PC-3 (cell line): ENCODE data around the gene PRRT4. TPM values are rescaled to one million over a fixed set of nuclear protein-coding genes. Genes with fewer than 3 reads are reported as not detected.

Experiments used
- ATAC-seq: fragments of 200-7000 bp; cut with Tn5 transposase; 2 replicates; pipeline ENCODE4 v1.9.1; 2020; ENCODE audit warnings: mild to moderate bottlenecking, moderate library complexity
- BruUV-seq: library from RNA; stranded (reverse); fragments of 400-500 nt; replicated peaks from 2 replicates; lab custom pipeline; 2021; lab: Mats Ljungman, UMichigan
- CTCF ChIA-PET: fragments of 300-600 bp; sonication (Branson Sonifier 250); formaldehyde crosslinking; loops from one replicate; lab custom pipeline; 2022; ENCODE audit warnings: antibody characterized with exemption; lab: Charles Lee
- POLR2A ChIA-PET: fragments of 300-600 bp; sonication (Branson Sonifier 250); formaldehyde crosslinking; loops from one replicate; lab custom pipeline; 2022; ENCODE audit warnings: antibody characterized with exemption; ENCODE audit not compliant: unreplicated experiment; lab: Charles Lee
- DNase-seq: peaks from one replicate; pipeline ENCODE4 v3.0.0-alpha.2; 2015
- H2AFZ ChIP-seq: fragments of 300-600 bp; sonication (generic); 2 replicates; pipeline ENCODE4 v1.6.0; 2016; ENCODE audit warnings: antibody characterized with exemption, low read length
- H3F3A ChIP-seq: fragments of 300-600 bp; sonication (generic); one replicate; pipeline ENCODE4 v1.6.0; 2017; ENCODE audit warnings: antibody characterized with exemption, low read length, control low read depth, mild to moderate bottlenecking; ENCODE audit not compliant: unreplicated experiment
- H3K27ac ChIP-seq: fragments of 300-600 bp; sonication (generic); 2 replicates; pipeline ENCODE4 v1.5.1; 2016; ENCODE audit warnings: mild to moderate bottlenecking, low read length
- H3K27me3 ChIP-seq: fragments of 300-600 bp; sonication (generic); 2 replicates; pipeline ENCODE4 v1.6.1; 2016; ENCODE audit warnings: low read length, mixed read lengths
- H3K36me3 ChIP-seq: fragments of 300-600 bp; sonication (generic); 2 replicates; pipeline ENCODE4 v1.6.1; 2016; ENCODE audit warnings: low read depth, mixed run types, low read length, mixed read lengths
- H3K4me1 ChIP-seq: fragments of 300-600 bp; sonication (generic); 2 replicates; pipeline ENCODE4 v1.5.1; 2016; ENCODE audit warnings: low read length; ENCODE audit not compliant: insufficient read depth
- H3K4me2 ChIP-seq: fragments of 300-600 bp; sonication (generic); 2 replicates; pipeline ENCODE4 v1.6.0; 2016; ENCODE audit warnings: low read length
- H3K4me3 ChIP-seq: fragments of 300-600 bp; sonication (generic); 2 replicates; pipeline ENCODE4 v1.5.1; 2016; ENCODE audit warnings: mild to moderate bottlenecking, low read length, mixed read lengths
- H3K79me2 ChIP-seq: fragments of 300-600 bp; sonication (generic); 2 replicates; pipeline ENCODE4 v1.6.1; 2017; ENCODE audit warnings: low read length, mixed read lengths
- H3K9ac ChIP-seq: fragments of 300-600 bp; sonication (generic); 2 replicates; pipeline ENCODE4 v1.6.0; 2016; ENCODE audit warnings: mild to moderate bottlenecking, low read length
- H3K9me2 ChIP-seq: fragments of 300-600 bp; sonication (generic); replicated peaks from 2 replicates; pipeline ENCODE4 v1.6.1; 2016; ENCODE audit warnings: mixed run types, low read length, mixed read lengths
- H3K9me3 ChIP-seq: fragments of 300-600 bp; sonication (generic); 2 replicates; pipeline ENCODE4 v1.6.1; 2016; ENCODE audit warnings: low read length, mixed read lengths
- H4K20me1 ChIP-seq: fragments of 300-600 bp; sonication (generic); 2 replicates; pipeline ENCODE4 v1.6.1; 2016; ENCODE audit warnings: low read length, mixed read lengths
- CTCF ChIP-seq: fragments of 300-600 bp; sonication (generic); conservative IDR thresholded peaks from 2 replicates; pipeline ENCODE4 v1.5.1; 2017; ENCODE audit warnings: antibody characterized with exemption, low read depth, mild to moderate bottlenecking, low read length
- EZH2 ChIP-seq: fragments of 300-600 bp; sonication (generic); IDR thresholded peaks from one replicate; pipeline ENCODE4 v1.6.1; 2017; ENCODE audit warnings: antibody characterized with exemption, mild to moderate bottlenecking, low read length; ENCODE audit not compliant: unreplicated experiment
- EZH2phosphoT487 ChIP-seq: fragments of 300-600 bp; sonication (generic); IDR thresholded peaks from 2 replicates; pipeline ENCODE4 v1.6.1; 2018; ENCODE audit warnings: mild to moderate bottlenecking, antibody characterized with exemption, low read length, borderline replicate concordance
- intact Hi-C: fragments of 100-400 bp; cut with micrococcal nuclease; formaldehyde crosslinking; loops from 2 replicates; pipeline ENCODE4 v1.9.0; 2023
- total RNA-seq: library from RNA; depleted of rRNA; stranded (reverse); fragments of >200 nt; gene quantifications from 2 replicates; pipeline ENCODE4 v1.2.3, GENCODE V29; 2014

The PRRT4 gene
- total RNA-seq, 1 experiment from 2014 or later = 0.36 TPM

- Histone ChIP-seq H3K36me3 (no peaks in the 10 kb centered on the region), H3K4me3 (no peak overlapping the region), H3K9ac (no peak overlapping the region), H3K27me3 (peaks cover 11% of the 10 kb centered on the region; the same call in 1 of the 2 replicates), H4K20me1 (no peaks in the 10 kb centered on the region), H3K9me3 (no peaks in the 10 kb centered on the region), H3K79me2 (no peaks in the 10 kb centered on the region), H2AFZ (no peak overlapping the region), H3K4me1 (peaks cover 9% of the 10 kb centered on the region), H3K9me2 (no peaks in the 10 kb centered on the region), H3K4me2 (peak overlapping the region; percentile 89; the same call in 1 of the 2 replicates), H3F3A (no peaks in the 10 kb centered on the region), H3K27ac (no peak overlapping the region)
- CTCF ChIA-PET = no interaction called here
- intact Hi-C loops = no loop called here
- DNase-seq = no peak
- ATAC-seq = no peak
- no TSS peak for BruUV-seq
- POLR2A ChIA-PET = no interaction called here
- TF ChIP-seq CTCF = no peak
- no peak for TF ChIP-seq EZH2phosphoT487
Observed at GRCh38 chr7:128360359-128360678, 1.2 kb downstream of the PRRT4 start.

DNA sequence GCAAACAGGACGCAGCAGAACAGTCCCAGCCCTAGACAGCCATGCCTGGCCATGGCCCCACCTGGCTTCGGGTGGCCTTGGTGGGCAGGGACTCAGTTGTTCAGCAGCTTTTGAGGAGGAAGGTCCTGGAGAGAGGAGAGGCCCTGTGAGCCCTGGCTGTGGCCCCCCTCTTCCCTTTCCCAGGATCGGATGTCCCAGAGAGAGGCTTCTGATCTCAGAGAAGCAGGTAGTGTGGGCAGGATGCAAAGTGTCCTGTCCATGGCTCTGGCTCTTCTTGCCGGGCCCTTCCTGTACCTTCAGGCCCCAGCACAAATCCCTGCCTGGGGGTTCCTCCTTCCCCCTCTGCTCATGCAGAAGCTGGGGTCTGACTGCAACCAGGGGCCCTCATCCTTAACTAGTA, 1.6 kb downstream of the PRRT4 start:
- no TSS peak for BruUV-seq
- CTCF ChIA-PET = interaction anchor here (1.1 kb wide), 1 partner anchor 100 kb away, joined by 4 read pairs; no protein-coding TSS in a partner anchor
- Histone ChIP-seq H3F3A (no peaks in the 10 kb centered on the region), H3K9ac (no peak overlapping the region), H3K4me2 (no peak overlapping the region), H3K27ac (no peak overlapping the region), H3K27me3 (peaks cover 8% of the 10 kb centered on the region; the same call in 1 of the 2 replicates), H3K79me2 (no peaks in the 10 kb centered on the region), H3K9me3 (no peaks in the 10 kb centered on the region), H3K4me1 (peaks cover 9% of the 10 kb centered on the region), H3K4me3 (no peak overlapping the region), H4K20me1 (no peaks in the 10 kb centered on the region), H3K9me2 (no peaks in the 10 kb centered on the region), H3K36me3 (no peaks in the 10 kb centered on the region), H2AFZ (no peak overlapping the region)
- intact Hi-C loops = no loop called here
- POLR2A ChIA-PET = no interaction called here
- no peak for ATAC-seq
- no peak for TF ChIP-seq CTCF
- no peak for TF ChIP-seq EZH2
- TF ChIP-seq EZH2phosphoT487 = no peak
- DNase-seq = no peak

DNA sequence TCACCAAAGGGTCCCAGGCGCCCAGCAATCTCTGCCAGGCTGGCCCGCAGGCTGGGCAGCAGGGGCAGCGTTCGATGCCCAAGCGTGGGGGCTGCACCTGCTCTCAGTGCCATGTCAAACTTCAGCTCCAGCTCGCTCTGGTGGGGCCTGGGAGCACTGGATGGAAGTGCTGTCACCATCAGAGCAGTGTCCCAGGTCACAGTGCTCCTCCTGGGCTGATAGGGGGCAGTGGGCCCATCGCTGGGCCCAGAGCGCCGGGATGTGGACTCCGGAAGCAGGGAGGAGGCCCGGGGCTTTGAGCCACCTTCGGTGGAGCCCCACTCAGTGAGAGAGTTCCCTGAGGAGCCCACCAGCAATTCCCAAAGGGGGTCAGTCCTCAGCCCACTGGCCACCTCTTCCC, 2.2 kb downstream of the PRRT4 start:
- H2AFZ ChIP-seq = no peak overlapping the region
- POLR2A ChIA-PET = no interaction called here
- peaks cover 2% of the 10 kb centered on the region; the same call in 1 of the 2 replicates for H3K27me3 ChIP-seq
- DNase-seq = no peak
- ATAC-seq = no peak
- intact Hi-C loops = no loop called here
- no peak overlapping the region for H3K4me2 ChIP-seq
- no TSS peak for BruUV-seq
- H4K20me1 ChIP-seq = no peaks in the 10 kb centered on the region
- no peaks in the 10 kb centered on the region for H3K36me3 ChIP-seq
- CTCF ChIA-PET = interaction anchor here (0.6 to 1.1 kb wide), 2 partner anchors 38 to 100 kb away, joined by 3 to 4 read pairs; no protein-coding TSS in a partner anchor
- H3K9me2 ChIP-seq = no peaks in the 10 kb centered on the region
- no peaks in the 10 kb centered on the region for H3F3A ChIP-seq
- H3K9me3 ChIP-seq = no peaks in the 10 kb centered on the region
- TF ChIP-seq EZH2 = no peak
- H3K9ac ChIP-seq = no peak overlapping the region
- H3K79me2 ChIP-seq = no peaks in the 10 kb centered on the region
- peaks cover 9% of the 10 kb centered on the region for H3K4me1 ChIP-seq
- no peak overlapping the region for H3K4me3 ChIP-seq
- H3K27ac ChIP-seq = no peak overlapping the region
